Fibroblast of pulmonary artery (primary cell): ENCODE data around the gene CFAP90.

Source experiments
- DNase-seq: peaks from one replicate; pipeline ENCODE4 v3.0.0-alpha.2; 2010; ENCODE audit warnings: low read depth
- H3K4me3 ChIP-seq: replicated peaks from 2 replicates; pipeline ENCODE4 v1.5.1; 2011; ENCODE audit warnings: low read depth, mild to moderate bottlenecking, control low read depth, low read length, moderate library complexity
- TF ChIP-seq, protein P1 (sequence below): IDR thresholded peaks from 2 replicates; pipeline ENCODE4 v1.5.1; 2011; ENCODE audit warnings: mild to moderate bottlenecking, control low read depth, low read length, inconsistent platforms; ENCODE audit errors: missing control alignments

Gene CFAP90

GRCh38 chr5:7875151-7875550 lies 24.2 kb upstream of the CFAP90 start:
- no peak overlapping the region for H3K4me3 ChIP-seq
- TF ChIP-seq, protein P1, sequence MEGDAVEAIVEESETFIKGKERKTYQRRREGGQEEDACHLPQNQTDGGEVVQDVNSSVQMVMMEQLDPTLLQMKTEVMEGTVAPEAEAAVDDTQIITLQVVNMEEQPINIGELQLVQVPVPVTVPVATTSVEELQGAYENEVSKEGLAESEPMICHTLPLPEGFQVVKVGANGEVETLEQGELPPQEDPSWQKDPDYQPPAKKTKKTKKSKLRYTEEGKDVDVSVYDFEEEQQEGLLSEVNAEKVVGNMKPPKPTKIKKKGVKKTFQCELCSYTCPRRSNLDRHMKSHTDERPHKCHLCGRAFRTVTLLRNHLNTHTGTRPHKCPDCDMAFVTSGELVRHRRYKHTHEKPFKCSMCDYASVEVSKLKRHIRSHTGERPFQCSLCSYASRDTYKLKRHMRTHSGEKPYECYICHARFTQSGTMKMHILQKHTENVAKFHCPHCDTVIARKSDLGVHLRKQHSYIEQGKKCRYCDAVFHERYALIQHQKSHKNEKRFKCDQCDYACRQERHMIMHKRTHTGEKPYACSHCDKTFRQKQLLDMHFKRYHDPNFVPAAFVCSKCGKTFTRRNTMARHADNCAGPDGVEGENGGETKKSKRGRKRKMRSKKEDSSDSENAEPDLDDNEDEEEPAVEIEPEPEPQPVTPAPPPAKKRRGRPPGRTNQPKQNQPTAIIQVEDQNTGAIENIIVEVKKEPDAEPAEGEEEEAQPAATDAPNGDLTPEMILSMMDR, result no peak
- DNase-seq, result no peak

DNA sequence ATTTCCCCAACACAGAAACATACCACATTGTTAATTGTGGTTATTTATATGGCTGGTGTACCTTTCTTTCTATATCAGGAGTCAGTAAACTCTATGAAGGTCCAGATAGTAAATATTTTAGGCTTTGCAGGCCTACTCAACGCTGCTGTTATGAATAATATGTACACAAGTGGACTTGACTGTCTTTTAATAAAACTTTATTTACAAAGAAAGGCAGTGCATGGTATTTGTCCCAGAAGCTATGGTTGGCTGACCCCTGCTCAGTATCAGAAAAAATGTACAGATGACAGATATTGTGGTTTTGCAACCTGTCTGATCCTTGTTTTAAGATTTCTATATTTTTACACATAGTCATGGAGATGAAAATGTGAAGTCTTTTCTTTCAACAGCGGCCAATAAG lies 23.7 kb upstream of the CFAP90 start:
- no peak overlapping the region for H3K4me3 ChIP-seq
- DNase-seq, result no peak
- TF ChIP-seq, protein P1, result no peak

- H3K4me3 ChIP-seq, result no peak overlapping the region
- TF ChIP-seq, protein P1, result no peak
- no peak for DNase-seq
Measured at GRCh38 chr5:7873216-7873615, 22.3 kb upstream of the CFAP90 start.

- H3K4me3 ChIP-seq, result no peak overlapping the region
- TF ChIP-seq, protein P1, result no peak
- no peak for DNase-seq
Measured at GRCh38 chr5:7872517-7873130, 21.7 kb upstream of the CFAP90 start.

DNA sequence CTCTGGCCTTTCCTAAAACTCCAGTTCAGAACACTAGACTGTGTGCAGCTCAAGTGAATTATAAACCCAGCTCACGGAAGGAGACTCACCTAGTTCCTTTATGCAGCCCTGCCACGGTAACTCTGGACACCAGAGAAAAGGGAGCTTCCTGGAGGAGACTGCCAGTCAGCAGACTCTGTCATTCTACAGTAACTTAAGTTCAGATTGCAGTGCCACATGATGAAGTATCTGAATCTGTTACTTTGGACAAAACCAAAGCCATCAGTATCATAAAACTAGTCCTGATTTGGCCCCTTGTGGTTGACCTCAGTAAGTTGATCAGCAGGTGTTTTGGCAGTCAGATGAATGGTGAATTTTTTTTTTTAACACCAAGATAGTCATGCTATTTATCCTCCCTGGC lies 20.7 kb upstream of the CFAP90 start:
- DNase-seq, result no peak
- no peak overlapping the region for H3K4me3 ChIP-seq
- TF ChIP-seq, protein P1, result no peak

DNA sequence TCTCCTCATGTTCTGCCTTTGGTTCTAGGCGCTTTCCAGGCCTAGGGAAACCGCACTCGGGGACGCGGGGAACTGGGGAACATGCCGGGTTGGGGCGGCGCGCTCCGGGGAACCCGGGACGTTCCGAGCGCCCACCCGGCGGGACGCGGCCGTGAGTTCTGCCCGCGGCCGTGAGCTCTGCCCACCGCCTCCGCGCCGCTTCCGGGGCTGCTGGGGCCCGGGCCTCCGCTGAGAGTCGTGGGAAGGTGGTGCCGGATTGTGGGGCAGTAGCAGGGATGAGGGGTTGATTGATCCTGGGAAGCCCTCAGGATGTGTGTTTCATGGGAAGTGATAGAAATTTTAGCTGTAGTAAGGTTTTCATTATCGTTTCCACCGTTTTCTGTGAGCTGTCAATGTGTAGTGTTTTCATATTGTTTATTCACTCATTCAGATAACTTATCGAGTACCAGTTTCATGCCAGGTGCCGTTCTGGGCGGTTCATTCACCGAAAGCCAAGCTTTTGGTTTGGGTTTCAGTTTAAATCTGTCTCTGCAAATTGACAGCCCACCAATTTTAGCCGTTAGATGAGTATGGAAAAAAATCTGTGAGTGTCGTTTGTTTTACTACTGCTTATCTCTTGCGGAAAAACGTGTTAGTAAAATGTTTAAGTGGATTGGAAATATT lies 18.7 kb upstream of the CFAP90 start:
- peak; percentile 3 for DNase-seq
- TF ChIP-seq, protein P1, result no peak
- peak overlapping the region; percentile 89 for H3K4me3 ChIP-seq
